Stomach (tissue), 9 donors: ENCODE measurements around the gene POLR3GL. TPM values are rescaled to one million over a fixed set of nuclear protein-coding genes. Genes with fewer than 3 reads are reported as not detected.

Source experiments
- DNase-seq, 2 donors: peaks; one replicate each; pipeline versions ENCODE4 v3.0.0 to v3.0.0-alpha.2; 2013 to 2019
- H3K27ac ChIP-seq, 5 donors: fragments of 200-600 bp in 4 of 5; sonication (generic) in 4 of 5; one replicate each; pipeline ENCODE4 v1.5.1; 2013 to 2019; ENCODE audit warnings: mild to moderate bottlenecking in 1 of 5, moderate library complexity in 1 of 5
- H3K27me3 ChIP-seq, 3 donors: fragments of 200-600 bp; sonication (generic); one replicate each; pipeline ENCODE4 v1.5.1; 2017 to 2019; ENCODE audit warnings: mixed run types in 1 of 3
- H3K36me3 ChIP-seq, 4 donors: fragments of 200-600 bp; sonication (generic); 1 replicate in 3 of 4; 2 replicates in 1 of 4; pipeline ENCODE4 v1.5.1; 2016 to 2019
- H3K4me1 ChIP-seq, 4 donors: fragments of 200-600 bp; sonication (generic); one replicate each; pipeline ENCODE4 v1.5.1; 2016 to 2019
- H3K4me3 ChIP-seq, 4 donors: fragments of 200-600 bp; sonication (generic) in 3 of 4; one replicate each; pipeline ENCODE4 v1.5.1; 2016 to 2019; ENCODE audit warnings: mild to moderate bottlenecking in 1 of 4
- H3K9me3 ChIP-seq, 4 donors: fragments of 200-600 bp; sonication (generic); one replicate each; pipeline ENCODE4 v1.5.1; 2016 to 2019
- CTCF ChIP-seq, 7 experiments: fragments of 450-650 bp in 4 of 7; fragments of 200-600 bp in 3 of 7; sonication (generic) in 3 of 7; IDR thresholded peaks; one replicate each; pipeline ENCODE4 v1.5.1; 2016 to 2019; ENCODE audit warnings: antibody characterized with exemption in 7 of 7, control low read depth in 2 of 7, mild to moderate bottlenecking in 1 of 7
- EP300 ChIP-seq: sonication (generic); formaldehyde crosslinking; IDR thresholded peaks from one replicate; pipeline ENCODE4 v1.6.1; 2017; ENCODE audit warnings: antibody characterized with exemption
- POLR2A ChIP-seq, 4 donors: fragments of 450-650 bp; IDR thresholded peaks; one replicate each; pipeline ENCODE4 v1.6.1; 2016; ENCODE audit warnings: antibody characterized with exemption in 4 of 4, control low read depth in 2 of 4, mild to moderate bottlenecking in 1 of 4, moderate library complexity in 1 of 4
- POLR2AphosphoS5 ChIP-seq, 3 donors: sonication (generic); formaldehyde crosslinking; IDR thresholded peaks; one replicate each; pipeline ENCODE4 v1.6.1; 2016; ENCODE audit warnings: antibody characterized with exemption in 3 of 3
- WGBS, 5 donors: extraction: QIAGEN DNeasy Blood & Tissue Kit in 3 of 5; methylation state at CpG; one replicate each; pipeline versions ENCODE4 v1.1.5 to v1.1.7; 2013 to 2018; 5-methylcytosine and 5-hydroxymethylcytosine counted together
- intact Hi-C: fragments of 100-400 bp; cut with DNase I; formaldehyde crosslinking; loops from one replicate; pipeline ENCODE4 v1.15.1; 2023; ENCODE audit warnings: low total_unique reads
- polyA plus RNA-seq, 3 donors: library from polyadenylated mRNA; stranded (reverse); fragments of 200-250 nt; gene quantifications; one replicate each; pipeline ENCODE4 v1.2.3, GENCODE V29; 2013
- total RNA-seq, 5 donors: library from RNA; depleted of rRNA; stranded (reverse); fragments of >200 nt; gene quantifications; one replicate each; pipeline versions ENCODE4 v1.1.0 to v1.2.3, GENCODE V29; 2014 to 2016
- donor health status: healthy with polysubstance abuse.
- donor health status: Bipolar disorder and iron deficiency.
- donor health status: healthy.

Gene POLR3GL
- total and polyA plus RNA-seq, 8 donors: 5.8 to 165 (median 26.9) TPM

- no peak for DNase-seq
- Histone ChIP-seq H3K4me3 (no peak overlapping the region), H3K36me3 (no peaks in the 10 kb centered on the region), H3K4me1 (peaks cover 41 to 89% (median 81%) of the 10 kb centered on the region in 4 donors), H3K27me3 (peaks cover 0 to 14% (median 8%) of the 10 kb centered on the region in 3 donors), H3K9me3 (no peaks in the 10 kb centered on the region), H3K27ac (peak overlapping the region in 4 of 5 donors; percentile 82 to 99 (median 92))
- no peak for TF ChIP-seq POLR2A (IDR thresholded peaks at IDR 0.05)
- no peak for TF ChIP-seq POLR2AphosphoS5 (IDR thresholded peaks at IDR 0.05)
- TF ChIP-seq CTCF (IDR thresholded peaks at IDR 0.05): no peak
- intact Hi-C loops: no loop called here
These were observed 5.2 kb upstream of the POLR3GL start for GRCh38 chr1:145959333-145959732.

GRCh38 chr1:145959957-145960467 is 4.5 kb upstream of the POLR3GL start:
- peaks cover 0 to 14% (median 8%) of the 10 kb centered on the region in 3 donors for H3K27me3 ChIP-seq
- no peak for DNase-seq
- no peak for TF ChIP-seq POLR2A (IDR thresholded peaks at IDR 0.05)
- no peak for TF ChIP-seq CTCF (IDR thresholded peaks at IDR 0.05)
- no peak for TF ChIP-seq POLR2AphosphoS5 (IDR thresholded peaks at IDR 0.05)
- TF ChIP-seq EP300: no peak

GRCh38 chr1:145960468-145961108 is 3.9 kb upstream of the POLR3GL start:
- peaks cover 30 to 85% (median 75%) of the 10 kb centered on the region in 4 donors for H3K4me1 ChIP-seq
- no peaks in the 10 kb centered on the region for H3K9me3 ChIP-seq
- H3K27me3 ChIP-seq: peaks cover 0 to 14% (median 8%) of the 10 kb centered on the region in 3 donors
- peak overlapping the region; percentile 52 to 65 (median 59) for H3K4me3 ChIP-seq
- DNase-seq: peak; percentile 70 to 91
- WGBS, 5 donors: 0 to 1% (median 1%) methylated on average over 22 to 44 of the region's 44 CpGs
- intact Hi-C loops: no loop called here
- H3K27ac ChIP-seq: peak overlapping the region; percentile 73 to 99 (median 91)
- H3K36me3 ChIP-seq: no peaks in the 10 kb centered on the region
- TF ChIP-seq POLR2A (IDR thresholded peaks at IDR 0.05) (peak in 1 of 4 donors; percentile 30), EP300 (no peak), POLR2AphosphoS5 (IDR thresholded peaks at IDR 0.05) (peak; percentile 57 to 79 (median 57)), CTCF (IDR thresholded peaks at IDR 0.05) (peak in 1 of 7 experiments; percentile 14)

More at GRCh38 chr1:145959957-145960467, 4.5 kb upstream of the POLR3GL start:
- Histone ChIP-seq H3K9me3 (no peaks in the 10 kb centered on the region), H3K36me3 (no peaks in the 10 kb centered on the region), H3K27ac (peak overlapping the region; percentile 73 to 99 (median 91)), H3K4me3 (peak overlapping the region; percentile 52 to 65 (median 59)), H3K4me1 (peaks cover 34 to 85% (median 75%) of the 10 kb centered on the region in 4 donors)
- WGBS, 5 donors: 8 to 12% (median 10%) methylated on average over 5 to 12 of the region's 12 CpGs
- intact Hi-C loops: no loop called here

- no peak for TF ChIP-seq POLR2AphosphoS5 (IDR thresholded peaks at IDR 0.05)
- TF ChIP-seq CTCF (IDR thresholded peaks at IDR 0.05): no peak
- no peak for TF ChIP-seq EP300
- TF ChIP-seq POLR2A (IDR thresholded peaks at IDR 0.05): no peak
- no peaks in the 10 kb centered on the region for H3K9me3 ChIP-seq
- peak overlapping the region; percentile 73 to 99 (median 91) for H3K27ac ChIP-seq
- H3K36me3 ChIP-seq: no peaks in the 10 kb centered on the region
- H3K27me3 ChIP-seq: peaks cover 0 to 14% (median 8%) of the 10 kb centered on the region in 3 donors
- peaks cover 26 to 85% (median 74%) of the 10 kb centered on the region in 4 donors for H3K4me1 ChIP-seq
- peak overlapping the region; percentile 52 to 65 (median 59) for H3K4me3 ChIP-seq
- intact Hi-C loops: no loop called here
- 0 to 1% (median 1%) methylated on average over 8 to 22 of the region's 22 CpGs for WGBS, 5 donors
- DNase-seq: no peak
These were observed 3.4 kb upstream of the POLR3GL start for GRCh38 chr1:145961109-145961424.
